Natural killer cell (primary cell): ENCODE data around the gene PRKCB. TPM values are rescaled to one million over a fixed set of nuclear protein-coding genes. Genes with fewer than 3 reads are reported as not detected.

ENCODE experiments used
- ATAC-seq, 3 donors: fragments of 150-1000 bp in 2 of 3; fragments of 200-7000 bp in 1 of 3; cut with Tn5 transposase; 1 replicate in 1 of 3; 2 replicates in 2 of 3; pipeline ENCODE4 v1.10.0; 2021; ENCODE audit warnings: mild to moderate bottlenecking in 2 of 3, moderate library complexity in 2 of 3
- DNase-seq, 2 donors: peaks; one replicate each; pipeline versions ENCODE4 v3.0.0 to v3.0.0-alpha.2; 2013 to 2021; ENCODE audit warnings: mixed read lengths in 1 of 2
- H3K27ac ChIP-seq: one replicate; pipeline ENCODE4 v1.5.1; 2013; ENCODE audit warnings: mild to moderate bottlenecking, low read length
- H3K27me3 ChIP-seq: one replicate; pipeline ENCODE4 v1.6.1; 2013; ENCODE audit warnings: low read length; ENCODE audit not compliant: control insufficient read depth, insufficient read depth
- H3K36me3 ChIP-seq: one replicate; pipeline ENCODE4 v1.6.1; 2013; ENCODE audit warnings: low read length; ENCODE audit not compliant: control insufficient read depth, insufficient read depth
- H3K4me1 ChIP-seq: one replicate; pipeline ENCODE4 v1.6.1; 2013; ENCODE audit warnings: low read length; ENCODE audit not compliant: control insufficient read depth, insufficient read depth
- H3K4me3 ChIP-seq: one replicate; pipeline ENCODE4 v1.5.1; 2013; ENCODE audit warnings: low read length
- H3K9me3 ChIP-seq: one replicate; pipeline ENCODE4 v1.6.1; 2013; ENCODE audit warnings: low read length; ENCODE audit not compliant: control insufficient read depth, insufficient read depth
- H3K27ac Mint-ChIP-seq, 2 donors: one replicate each; pipeline ENCODE4 v1.8.0; 2022; ENCODE audit warnings: mild to moderate bottlenecking in 2 of 2, mixed read lengths in 2 of 2, moderate library complexity in 1 of 2
- H3K27me3 Mint-ChIP-seq, 2 donors: one replicate each; pipeline ENCODE4 v1.8.0; 2022; ENCODE audit warnings: low read depth in 2 of 2, mixed read lengths in 2 of 2
- H3K36me3 Mint-ChIP-seq: one replicate; pipeline ENCODE4 v1.8.0; 2022; ENCODE audit warnings: mixed read lengths
- H3K4me1 Mint-ChIP-seq, 2 donors: one replicate each; pipeline ENCODE4 v1.8.0; 2022; ENCODE audit warnings: mixed read lengths in 2 of 2
- H3K4me3 Mint-ChIP-seq: one replicate; pipeline ENCODE4 v1.8.0; 2022; ENCODE audit warnings: mild to moderate bottlenecking, moderate library complexity, mixed read lengths
- H3K9me3 Mint-ChIP-seq, 2 donors: one replicate each; pipeline ENCODE4 v1.8.0; 2022; ENCODE audit warnings: mixed read lengths in 2 of 2
- CTCF ChIP-seq: fragments of 200-600 bp; IDR thresholded peaks from one replicate; pipeline ENCODE4 v1.8.0; 2022; ENCODE audit warnings: antibody characterized with exemption
- WGBS: methylation state at CpG from one replicate; pipeline ENCODE4 v1.1.7; 2013; ENCODE audit warnings: missing lambda C conversion rate; ENCODE audit not compliant: insufficient coverage; 5-methylcytosine and 5-hydroxymethylcytosine counted together
- intact Hi-C: fragments of 100-400 bp; cut with micrococcal nuclease; formaldehyde crosslinking; loops from one replicate; pipeline ENCODE4 v1.14.2; 2022
- total RNA-seq, 4 donors: library from RNA; stranded (reverse); fragments of 120-200 nt in 1 of 4; gene quantifications; one replicate each; pipeline versions ENCODE4 v1.2.3 to v1.2.4, GENCODE V29; 2013 to 2022

PRKCB gene
- total RNA-seq, 3 donors from 2014 or later (not counting 1 experiment from before 2014, with no cell fraction given), result 182 to 222 (median 183) TPM

- no peak overlapping the region for H3K4me3 ChIP-seq
- no peaks in the 10 kb centered on the region for H3K27me3 ChIP-seq
- no peak overlapping the region for H3K27ac ChIP-seq
- no peaks in the 10 kb centered on the region for H3K27me3 Mint-ChIP-seq
- ATAC-seq (no peak), DNase-seq (no peak)
- intact Hi-C loops, result no loop called here
- H3K4me1 ChIP-seq, result no peaks in the 10 kb centered on the region
- H3K4me3 Mint-ChIP-seq, result no peak overlapping the region
- H3K9me3 Mint-ChIP-seq, result no peaks in the 10 kb centered on the region
- H3K9me3 ChIP-seq, result no peaks in the 10 kb centered on the region
- peaks cover 19% of the 10 kb centered on the region for H3K36me3 Mint-ChIP-seq
- no peak overlapping the region for H3K27ac Mint-ChIP-seq
- peaks cover 0 to 7% of the 10 kb centered on the region in 2 donors for H3K4me1 Mint-ChIP-seq
- H3K36me3 ChIP-seq, result peaks cover 35% of the 10 kb centered on the region
- TF ChIP-seq CTCF, result no peak
- 98% methylated on average over 3 of the region's 3 CpGs for WGBS
These were observed 381.7 kb downstream of the PRKCB start for GRCh38 chr16:24217461-24217860.

- intact Hi-C loops, result no loop called here
- DNase-seq (no peak), ATAC-seq (no peak)
- Mint-ChIP-seq H3K27me3 (no peaks in the 10 kb centered on the region), H3K36me3 (peaks cover 27% of the 10 kb centered on the region), H3K27ac (no peak overlapping the region), H3K4me3 (no peak overlapping the region), H3K4me1 (peaks cover 0 to 7% of the 10 kb centered on the region in 2 donors), H3K9me3 (no peaks in the 10 kb centered on the region)
- H3K27me3 ChIP-seq, result no peaks in the 10 kb centered on the region
- H3K9me3 ChIP-seq, result no peaks in the 10 kb centered on the region
- no peak for TF ChIP-seq CTCF
- no peak overlapping the region for H3K4me3 ChIP-seq
- no peaks in the 10 kb centered on the region for H3K4me1 ChIP-seq
- H3K36me3 ChIP-seq, result peaks cover 30% of the 10 kb centered on the region
- H3K27ac ChIP-seq, result no peak overlapping the region
- 100% methylated on average over 1 of the region's 4 CpGs for WGBS
These were observed 382.5 kb downstream of the PRKCB start for GRCh38 chr16:24218299-24218698.

GRCh38 chr16:24221219-24221618 is 385.4 kb downstream of the PRKCB start:
- H3K27me3 Mint-ChIP-seq, result no peaks in the 10 kb centered on the region

More at GRCh38 chr16:24221219-24221618, 385.4 kb downstream of the PRKCB start:
- WGBS, result 97% methylated on average over 2 of the region's 2 CpGs
- Mint-ChIP-seq H3K4me3 (no peak overlapping the region), H3K4me1 (no peaks in the 10 kb centered on the region), H3K27ac (no peak overlapping the region), H3K36me3 (peaks cover 17% of the 10 kb centered on the region), H3K9me3 (no peaks in the 10 kb centered on the region)
- no peaks in the 10 kb centered on the region for H3K27me3 ChIP-seq
- no peak for DNase-seq
- H3K4me1 ChIP-seq, result no peaks in the 10 kb centered on the region
- intact Hi-C loops, result no loop called here
- no peak for ATAC-seq
- H3K9me3 ChIP-seq, result no peaks in the 10 kb centered on the region
- H3K36me3 ChIP-seq, result peaks cover 7% of the 10 kb centered on the region
- no peak for TF ChIP-seq CTCF
- no peak overlapping the region for H3K27ac ChIP-seq
- no peak overlapping the region for H3K4me3 ChIP-seq
